Stimulated activated CD4-positive, alpha-beta T cell treated with anti-CD3 and anti-CD28 coated beads, Interleukin-1b, Interleukin-23, amount 100 ng/mL, for 48 hours (primary cell): ENCODE results near the gene PEF1.

ENCODE experiments used
- DNase-seq: peaks from one replicate; pipeline ENCODE4 v3.0.0-alpha.2; 2020

The PEF1 gene

DNA sequence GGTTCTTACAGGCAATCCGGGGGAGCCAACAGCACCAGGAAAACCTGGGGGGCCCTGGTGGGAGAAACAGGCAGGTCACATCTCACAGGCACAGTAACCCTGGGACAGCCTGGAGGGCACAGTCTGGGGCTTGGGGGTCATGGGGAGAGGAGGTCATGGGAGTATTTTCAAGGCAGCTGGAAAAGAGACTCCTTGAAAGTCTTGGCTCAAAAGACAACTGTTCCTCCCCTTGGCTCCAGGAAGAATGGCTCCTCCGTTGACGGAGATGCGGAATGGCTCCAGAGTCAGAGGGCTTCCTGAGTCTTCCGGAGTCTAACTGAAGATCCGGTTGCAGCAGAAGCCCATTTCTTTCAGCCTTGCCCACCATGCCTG lies 25.9 kb upstream of the PEF1 start:
- DNase-seq: no peak

- DNase-seq: no peak
Observed at GRCh38 chr1:31669786-31670592, 25.3 kb upstream of the PEF1 start.

GRCh38 chr1:31669433-31669785 lies 24.7 kb upstream of the PEF1 start:
- DNase-seq: no peak

- DNase-seq: no peak
Observed at GRCh38 chr1:31668303-31668883, 23.7 kb upstream of the PEF1 start.

DNA sequence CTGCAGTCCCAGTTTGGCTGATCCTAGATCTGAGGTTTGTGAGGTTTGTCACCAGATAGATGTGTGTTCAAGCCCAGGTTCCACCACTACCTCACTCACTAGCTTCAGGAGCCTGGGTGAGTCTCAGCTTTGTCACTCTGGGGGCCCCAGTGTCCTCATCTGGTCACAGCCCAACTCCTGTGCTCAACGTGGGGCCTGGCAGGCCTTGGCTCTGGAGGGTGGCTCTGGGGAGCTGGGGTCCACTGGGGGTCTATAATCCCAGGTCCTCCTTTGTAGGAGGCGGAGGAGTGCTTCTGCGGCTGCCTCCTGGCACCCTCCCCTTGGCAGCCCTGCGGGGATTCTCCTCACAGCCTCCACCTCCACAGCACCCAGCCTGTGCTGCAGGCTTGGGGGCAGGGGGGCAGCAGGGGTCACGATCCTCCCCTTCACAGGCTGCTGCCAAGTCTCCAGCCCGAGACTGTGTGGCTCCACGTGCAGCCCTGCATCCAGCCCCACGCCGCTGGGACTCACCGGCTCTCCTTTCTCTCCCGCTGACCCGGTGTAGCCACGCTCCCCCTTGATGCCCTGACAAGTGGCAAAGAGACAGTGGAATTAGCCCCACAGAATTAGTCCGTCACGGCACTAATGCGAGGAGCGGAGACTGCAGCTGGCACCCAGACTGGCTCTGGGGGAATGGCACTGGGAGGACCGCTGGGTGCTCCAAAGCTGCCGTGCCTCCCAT lies 22.5 kb upstream of the PEF1 start:
- no peak for DNase-seq

DNA sequence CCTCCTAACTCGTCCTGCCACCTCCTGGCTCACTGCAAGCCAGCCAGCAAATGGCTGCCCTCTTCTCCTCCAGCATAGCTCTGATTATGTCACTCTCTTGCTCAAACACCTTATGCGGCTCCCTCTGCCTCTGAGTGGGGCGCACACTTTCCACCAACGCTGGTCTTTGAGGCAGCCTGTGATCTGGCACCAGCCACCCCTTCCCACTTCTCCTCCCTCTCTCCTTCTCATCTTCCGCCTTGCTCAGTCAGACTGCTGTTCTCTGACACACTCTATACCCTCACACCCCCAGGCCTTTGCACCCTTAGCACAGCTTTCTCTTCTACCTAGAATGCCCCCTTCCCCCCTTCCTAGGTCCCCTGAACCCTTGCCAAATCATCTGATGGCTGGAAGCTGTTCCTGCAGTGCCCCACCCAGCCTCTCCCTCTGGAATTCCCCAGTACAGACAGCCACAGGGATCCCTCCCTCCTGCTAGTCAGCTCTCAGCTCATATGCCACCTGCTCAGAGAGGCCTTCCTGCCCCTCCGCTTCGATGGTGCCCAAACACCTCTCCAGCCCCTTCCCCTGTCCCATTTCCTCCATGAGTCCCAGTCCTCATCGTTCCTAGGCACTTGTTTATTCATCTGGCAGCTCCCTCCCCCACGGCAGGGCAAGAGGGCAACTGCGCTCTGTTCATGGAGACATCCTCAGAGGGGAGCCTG lies 21.7 kb upstream of the PEF1 start:
- DNase-seq: no peak

- no peak for DNase-seq
Observed at GRCh38 chr1:31665234-31665878, 20.7 kb upstream of the PEF1 start.

- no peak for DNase-seq
Observed at GRCh38 chr1:31664528-31664927, 19.9 kb upstream of the PEF1 start.

GRCh38 chr1:31663622-31664452 lies 19.2 kb upstream of the PEF1 start:
- peak; percentile 41 for DNase-seq

- DNase-seq: no peak
Observed at GRCh38 chr1:31662463-31662862, 17.8 kb upstream of the PEF1 start.

GRCh38 chr1:31661856-31662255 lies 17.2 kb upstream of the PEF1 start:
- no peak for DNase-seq

DNA sequence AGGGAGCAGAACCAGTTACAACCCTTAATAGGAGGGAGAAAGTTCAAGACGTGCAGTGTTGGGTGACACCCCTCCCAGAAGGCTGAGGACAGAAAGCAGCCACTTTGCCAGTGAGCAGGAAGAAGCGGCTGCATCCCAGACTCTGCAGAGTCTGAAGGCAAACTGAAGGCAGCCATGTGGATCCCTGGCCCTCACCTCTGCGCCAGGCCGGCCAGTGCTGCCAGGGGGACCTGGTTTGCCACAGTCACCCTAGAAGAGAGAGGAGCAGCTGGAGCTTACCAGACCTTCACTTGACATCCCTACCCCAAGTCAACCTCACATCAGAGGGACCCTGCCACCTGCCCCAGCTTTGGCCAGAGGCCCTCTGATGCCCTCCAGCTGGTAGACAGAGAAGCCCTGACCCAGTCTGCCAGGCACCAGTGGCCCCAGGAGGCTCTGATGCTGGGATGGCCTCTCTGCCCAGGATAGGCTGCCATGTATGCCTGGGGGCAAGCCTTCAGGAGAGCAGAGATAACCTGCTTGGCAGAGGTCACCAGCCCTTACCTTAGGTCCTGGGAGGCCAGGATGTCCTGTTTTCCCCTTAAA lies 16.3 kb upstream of the PEF1 start:
- no peak for DNase-seq

- DNase-seq: no peak
Observed at GRCh38 chr1:31659889-31660288, 15.2 kb upstream of the PEF1 start.

- no peak for DNase-seq
Observed at GRCh38 chr1:31658721-31659120, 14.0 kb upstream of the PEF1 start.

GRCh38 chr1:31657972-31658510 lies 13.4 kb upstream of the PEF1 start:
- DNase-seq: no peak

GRCh38 chr1:31657020-31657804 lies 12.5 kb upstream of the PEF1 start:
- DNase-seq: no peak

- no peak for DNase-seq
Observed at GRCh38 chr1:31655756-31656155, 11.1 kb upstream of the PEF1 start.

DNA sequence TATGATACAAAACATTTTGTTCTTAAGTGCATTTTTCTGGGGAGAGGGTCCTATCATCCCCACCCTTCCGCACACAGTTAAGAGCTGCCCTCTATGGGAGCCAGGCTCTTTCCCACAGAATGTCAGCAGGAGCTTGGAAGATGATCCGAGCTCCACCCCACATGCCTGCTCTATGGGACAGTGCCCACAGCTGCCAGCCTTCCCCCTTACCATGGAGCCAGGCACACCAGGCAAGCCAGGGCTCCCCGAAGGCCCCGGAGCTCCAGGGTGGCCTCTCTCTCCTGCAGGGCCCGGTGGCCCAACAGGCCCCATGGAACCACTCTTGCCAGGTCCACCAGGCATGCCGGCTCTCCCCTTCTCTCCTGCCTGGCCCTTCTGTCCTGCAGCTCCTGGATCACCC lies 10.4 kb upstream of the PEF1 start:
- DNase-seq: no peak

DNA sequence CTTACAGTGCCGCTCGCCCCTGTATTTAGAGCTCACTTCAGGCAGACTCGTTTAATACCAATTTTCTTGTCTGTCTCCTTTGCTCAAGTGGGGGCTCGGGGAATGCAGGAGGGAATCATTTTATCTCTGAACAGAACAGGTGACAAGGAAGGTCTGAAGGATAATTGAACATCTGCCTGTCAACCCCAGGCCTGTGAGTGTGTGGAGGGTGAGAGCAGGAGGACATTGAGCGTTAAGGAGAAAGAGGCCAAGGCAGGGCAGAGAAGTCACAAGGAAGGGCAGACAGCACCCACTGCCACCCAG lies 9.7 kb upstream of the PEF1 start:
- no peak for DNase-seq

- DNase-seq: no peak
Observed at GRCh38 chr1:31653717-31654473, 9.2 kb upstream of the PEF1 start.
